NCI-H2227 (cell line): ENCODE measurements around the gene SKAP1.
"Not testable (repeated sequence)": the region's sequence is repeated elsewhere in the genome, so short reads cannot be mapped to it uniquely, and the experiment has no call there.

ENCODE experiments used
- DNase-seq: peaks from one replicate; lab custom pipeline; 2025; ENCODE audit not compliant: unreplicated experiment; lab: John Stamatoyannopoulos, UW

The SKAP1 gene

GRCh38 chr17:48293319-48294019, 136.5 kb downstream of the SKAP1 start:
- peak; percentile 17 for DNase-seq

- DNase-seq = no peak
Measured at GRCh38 chr17:48290378-48290777, 139.6 kb downstream of the SKAP1 start.

DNA sequence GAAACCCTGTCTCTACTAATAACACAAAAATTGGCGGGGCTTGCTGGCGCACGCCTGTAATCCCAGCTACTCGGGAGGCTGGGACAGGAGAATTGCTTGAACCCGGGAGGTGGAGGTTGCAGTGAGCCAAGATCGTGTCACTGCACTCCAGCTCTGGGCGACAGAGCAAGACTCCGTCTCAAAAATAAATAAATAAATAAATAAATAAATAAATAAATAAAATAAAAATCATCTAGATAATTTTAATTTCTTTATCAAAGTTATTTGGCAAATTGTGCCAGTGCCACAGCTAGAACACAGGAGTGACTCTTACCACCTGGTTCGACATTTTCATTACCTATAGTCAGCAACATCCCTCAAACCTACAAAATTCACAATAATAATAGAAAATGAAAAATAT, 143.1 kb downstream of the SKAP1 start:
- not testable (repeated sequence) for DNase-seq

GRCh38 chr17:48285614-48286013, 144.4 kb downstream of the SKAP1 start:
- no peak for DNase-seq

GRCh38 chr17:48283907-48284306, 146.1 kb downstream of the SKAP1 start:
- DNase-seq = no peak

GRCh38 chr17:48283411-48283810, 146.6 kb downstream of the SKAP1 start:
- DNase-seq = no peak

DNA sequence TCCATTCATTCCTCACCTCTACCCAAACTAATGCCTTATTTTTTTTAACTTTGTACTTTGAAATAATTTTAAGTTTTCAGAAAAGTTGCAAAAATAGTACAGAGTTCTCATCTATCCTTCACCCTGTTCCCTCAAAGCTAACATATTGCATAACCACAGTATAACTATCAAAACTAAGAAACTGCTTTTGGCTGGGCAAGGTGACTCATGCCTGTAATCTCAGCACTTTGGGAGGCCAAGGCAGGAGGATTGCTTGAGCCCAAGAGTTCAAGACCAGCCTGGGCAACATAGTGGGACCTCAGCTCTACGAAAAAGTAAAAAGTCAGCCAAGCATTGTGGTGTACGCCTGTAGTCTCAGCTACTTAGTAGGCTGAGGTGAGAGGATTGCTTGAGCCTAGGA, 147.7 kb downstream of the SKAP1 start:
- no peak for DNase-seq

DNA sequence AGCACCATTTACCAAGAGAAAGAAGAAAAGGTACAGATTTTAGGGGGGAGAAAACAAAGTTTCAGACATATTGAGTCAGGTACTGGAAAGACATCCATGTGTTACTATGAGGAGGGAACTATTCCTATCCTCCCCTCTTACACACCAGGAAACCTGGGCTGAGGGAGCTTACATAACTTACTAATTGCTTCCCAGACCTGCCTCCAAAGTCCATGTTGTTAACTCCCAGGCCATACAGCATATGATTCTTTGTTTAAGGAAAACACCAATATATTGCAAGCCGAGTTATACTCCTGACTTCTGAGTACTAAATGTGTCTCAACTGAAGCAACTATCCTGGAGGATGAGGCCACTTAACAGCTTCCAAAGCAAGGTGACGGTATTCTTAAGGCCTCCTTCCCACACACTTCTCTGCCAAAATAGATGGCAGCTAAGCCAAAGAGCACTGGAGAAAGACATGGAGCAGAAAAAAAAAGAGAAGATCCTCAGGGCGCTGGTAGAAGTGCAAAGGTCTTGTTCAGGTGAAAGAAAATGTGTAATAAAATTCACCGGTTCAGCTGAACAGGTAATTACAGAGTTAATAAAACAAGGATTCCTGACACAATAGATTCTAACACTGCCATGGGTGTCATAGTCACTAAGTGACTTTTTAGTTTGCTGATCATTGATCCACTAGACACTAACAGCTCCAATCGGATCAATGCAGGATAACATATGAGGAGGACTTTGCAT, 151.1 kb downstream of the SKAP1 start:
- DNase-seq = no peak

DNA sequence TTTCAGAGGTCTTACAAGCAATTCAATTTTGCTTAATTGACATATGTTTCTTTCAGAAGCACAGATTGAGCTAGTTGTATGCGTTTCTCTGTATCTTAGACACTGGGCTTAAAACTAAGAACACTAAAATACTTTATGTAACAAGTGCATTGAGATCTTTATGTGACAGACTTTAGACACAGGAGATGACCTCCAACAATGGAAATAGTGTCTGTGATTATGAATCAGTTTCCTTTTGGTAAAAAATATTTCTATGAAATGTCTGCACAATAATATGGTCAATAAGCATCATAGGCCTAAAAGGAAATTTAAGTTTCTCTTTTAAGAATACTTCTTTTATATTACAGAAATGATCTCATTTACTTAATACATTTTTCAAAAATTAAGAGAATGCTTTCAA, 153.2 kb downstream of the SKAP1 start:
- no peak for DNase-seq

DNA sequence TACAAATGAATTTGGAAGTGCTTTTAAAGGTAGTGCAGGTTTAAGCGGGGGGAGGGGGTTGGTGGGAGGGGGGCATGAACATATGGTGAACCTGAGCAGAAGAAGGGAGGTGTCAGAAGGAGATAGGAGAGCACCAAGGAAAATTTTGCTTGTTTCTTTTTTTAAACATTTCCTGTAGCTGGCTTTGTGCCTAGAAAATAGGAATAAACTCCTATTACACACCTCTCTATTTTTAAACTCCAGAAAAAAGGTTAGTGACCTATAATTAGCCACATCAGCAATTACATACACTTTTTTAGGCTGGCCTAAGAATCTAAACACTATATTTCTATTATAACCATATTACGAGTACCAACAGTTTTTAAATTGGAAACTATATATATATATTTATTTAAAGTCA, 159.1 kb downstream of the SKAP1 start:
- DNase-seq = no peak

DNA sequence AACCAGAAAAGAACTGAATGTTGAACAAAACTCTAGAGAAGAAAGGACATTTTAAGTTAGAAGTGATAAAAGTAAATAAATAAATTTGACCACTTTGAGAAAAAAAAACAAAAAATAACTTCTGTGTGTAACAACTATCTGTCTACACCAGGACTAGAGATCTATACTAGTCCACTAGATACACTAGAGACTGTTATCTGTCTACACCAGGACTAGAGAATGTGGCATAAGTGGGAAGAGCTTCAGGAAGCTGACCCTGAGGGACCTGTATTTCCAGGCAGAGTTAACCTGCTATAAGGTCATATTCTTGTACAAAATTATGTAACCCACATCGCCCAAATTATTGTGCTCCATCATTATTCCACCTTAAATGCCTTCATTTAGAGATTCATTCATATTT, 160.8 kb downstream of the SKAP1 start:
- DNase-seq = no peak

DNA sequence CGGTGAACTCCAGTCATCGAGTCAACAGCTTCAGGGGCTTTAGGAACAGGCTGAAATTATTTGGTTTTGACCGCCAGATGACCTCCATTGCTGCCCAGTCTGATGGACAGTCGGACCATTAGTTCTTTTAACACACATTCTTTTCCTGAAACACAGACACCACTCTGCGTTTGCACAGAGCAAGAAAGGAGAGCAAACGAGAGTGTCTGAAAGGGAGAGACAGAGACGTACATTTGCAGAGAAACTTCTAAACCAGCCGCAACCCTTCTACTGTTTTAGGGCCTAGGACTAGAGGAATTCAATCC, 166.3 kb downstream of the SKAP1 start:
- no peak for DNase-seq

DNA sequence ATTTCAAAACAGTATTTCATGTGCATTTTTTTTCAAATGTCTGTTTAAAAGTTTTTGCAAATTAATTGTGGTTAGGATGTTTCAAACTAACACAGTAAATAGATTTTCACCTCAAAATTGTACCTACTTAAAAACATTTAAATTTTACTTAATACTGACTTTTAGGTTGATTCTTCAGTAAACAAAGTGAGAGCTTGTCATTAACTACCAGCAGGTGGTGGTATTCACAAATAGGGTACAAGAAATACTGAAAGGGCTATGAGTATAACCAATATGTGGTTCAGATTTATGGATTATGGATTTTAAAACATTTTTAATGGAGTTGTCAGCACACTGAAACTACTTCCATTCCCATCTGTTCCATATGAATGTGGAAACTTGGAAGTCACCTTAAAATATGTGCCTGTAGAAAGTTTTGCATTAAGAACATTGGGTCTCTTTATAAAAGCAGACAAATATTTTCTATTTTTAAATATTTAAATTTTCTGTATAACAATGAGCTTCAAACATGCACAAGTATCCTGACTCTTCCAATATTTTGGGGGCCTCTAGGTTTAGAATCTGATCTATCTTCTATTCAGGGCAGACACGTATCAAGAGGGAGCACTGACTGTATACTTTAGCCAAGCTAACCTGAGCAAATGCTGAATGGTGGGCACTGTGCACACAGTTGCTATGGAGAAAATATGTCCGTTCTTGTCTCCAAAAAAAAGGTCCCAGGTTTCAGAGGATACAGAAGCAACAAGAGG, 166.9 kb downstream of the SKAP1 start:
- DNase-seq = peak; percentile 8

- DNase-seq = peak; percentile 61
Measured at GRCh38 chr17:48261297-48261880, 168.6 kb downstream of the SKAP1 start.

DNA sequence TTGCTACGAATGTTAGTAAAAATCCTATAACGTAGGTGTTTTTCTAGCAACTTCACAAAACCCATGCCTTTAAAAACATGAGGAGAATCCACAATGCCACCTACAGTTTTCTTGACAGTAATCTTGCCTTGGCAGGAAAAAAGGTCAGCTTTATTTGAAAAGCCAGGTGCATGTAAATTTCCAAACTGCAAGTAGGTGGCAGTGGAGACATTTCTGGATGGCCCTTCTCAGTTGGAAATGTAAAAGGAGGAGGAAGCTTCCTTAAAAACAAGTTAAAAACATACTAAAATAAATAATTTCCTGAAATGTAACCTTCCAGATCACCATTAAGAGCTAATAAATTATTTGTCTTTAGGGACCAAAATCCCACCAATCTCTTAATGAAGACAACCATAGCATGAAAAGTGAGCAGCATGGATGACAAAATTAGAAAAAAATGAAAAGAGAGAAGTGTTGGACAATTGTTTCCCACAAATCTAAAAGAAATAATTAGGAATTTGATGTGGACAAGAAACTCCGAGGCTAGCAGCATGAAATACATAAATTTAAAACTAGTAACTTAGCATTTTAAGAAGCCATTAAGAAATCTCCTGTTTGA, 170.2 kb downstream of the SKAP1 start:
- DNase-seq = peak; percentile 45

DNA sequence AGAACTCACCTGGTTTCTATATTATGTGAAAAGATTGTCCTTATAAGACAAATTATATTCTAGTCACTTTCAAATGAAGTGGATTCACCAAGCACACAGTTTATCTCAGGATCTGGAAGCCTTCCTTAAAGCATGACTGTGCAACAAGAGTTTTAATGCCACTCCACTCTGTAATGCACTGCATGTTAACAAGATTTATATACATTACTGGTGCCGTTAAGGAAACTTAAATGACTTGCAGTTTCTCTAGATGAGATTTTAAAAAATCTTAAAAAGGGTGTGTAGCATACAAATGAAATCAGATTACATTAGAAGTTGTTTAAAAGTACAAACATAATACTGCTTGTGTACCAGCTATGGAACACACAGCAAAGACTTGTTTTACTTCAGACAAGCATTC, 171.7 kb downstream of the SKAP1 start:
- DNase-seq = no peak

- DNase-seq = no peak
Measured at GRCh38 chr17:48255759-48256158, 174.3 kb downstream of the SKAP1 start.

DNA sequence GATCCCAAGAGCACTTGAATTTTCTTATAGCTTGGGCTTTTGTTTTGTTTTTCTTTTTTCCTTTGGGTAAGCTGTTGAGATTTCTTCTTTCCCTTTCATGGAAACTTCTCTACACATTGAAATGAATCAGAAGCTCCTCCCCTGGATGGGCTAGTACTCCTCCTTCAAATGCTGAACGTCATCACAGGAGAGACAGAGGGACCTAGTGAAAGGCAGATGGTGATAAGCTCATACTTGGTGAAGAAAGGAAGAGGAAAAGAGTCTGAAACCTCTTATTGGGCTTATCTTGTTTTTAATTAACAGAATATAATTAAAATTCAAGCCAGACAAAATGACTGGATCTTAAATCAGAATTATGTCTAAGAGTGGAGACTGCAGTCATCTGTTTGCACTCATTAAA, 175.1 kb downstream of the SKAP1 start:
- DNase-seq = peak; percentile 18

GRCh38 chr17:48253975-48254374, 176.0 kb downstream of the SKAP1 start:
- DNase-seq = no peak

GRCh38 chr17:48251950-48252349, 178.1 kb downstream of the SKAP1 start:
- DNase-seq = no peak

GRCh38 chr17:48250949-48251348, 179.1 kb downstream of the SKAP1 start:
- DNase-seq = no peak
